Gastroesophageal sphincter (tissue), 3 donors: ENCODE measurements around the gene SMIM27.

Source experiments
- CTCF ChIP-seq, 4 experiments: fragments of 200-600 bp in 2 of 4; fragments of 450-650 bp in 2 of 4; sonication (generic) in 1 of 4; IDR thresholded peaks; one replicate each; pipeline ENCODE4 v1.5.1; 2017 to 2019; ENCODE audit warnings: antibody characterized with exemption in 4 of 4, mild to moderate bottlenecking in 2 of 4, moderate library complexity in 2 of 4
- EP300 ChIP-seq: sonication (generic); formaldehyde crosslinking; IDR thresholded peaks from one replicate; pipeline ENCODE4 v1.6.1; 2017; ENCODE audit warnings: antibody characterized with exemption, mild to moderate bottlenecking
- POLR2A ChIP-seq, 2 donors: fragments of 450-650 bp; IDR thresholded peaks; one replicate each; pipeline ENCODE4 v1.6.1; 2017; ENCODE audit warnings: antibody characterized with exemption in 2 of 2, mild to moderate bottlenecking in 2 of 2, moderate library complexity in 1 of 2

DNA sequence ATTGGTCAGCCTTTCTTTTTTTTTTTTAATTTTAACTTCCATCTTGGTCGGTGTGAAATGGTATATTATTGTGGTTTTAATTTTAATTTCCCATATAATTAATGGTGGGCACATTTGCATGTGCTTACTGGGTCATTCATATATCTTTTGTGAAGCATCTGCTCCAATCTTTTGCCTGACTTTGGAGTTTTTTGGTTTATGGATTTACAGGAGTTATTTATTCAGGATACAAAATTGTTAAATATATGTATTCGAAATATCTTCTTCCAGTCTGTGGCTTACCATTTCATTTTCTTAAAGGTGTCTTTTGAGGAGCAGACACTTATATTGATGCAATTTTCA lies 25.4 kb upstream of the SMIM27 start:
- TF ChIP-seq CTCF (IDR thresholded peaks at IDR 0.05), result no peak
- no peak for TF ChIP-seq EP300
- TF ChIP-seq POLR2A (IDR thresholded peaks at IDR 0.05), result no peak
